B cell (primary cell): ENCODE results near the gene CFAP161. TPM values are rescaled to one million over a fixed set of nuclear protein-coding genes. Genes with fewer than 3 reads are reported as not detected.

Experiments used
- ATAC-seq: fragments of 200-7000 bp; cut with Tn5 transposase; one replicate; pipeline ENCODE4 v1.10.0; 2021; ENCODE audit warnings: low read depth, mild to moderate bottlenecking, moderate number of reproducible peaks, moderate library complexity
- CTCF ChIA-PET: fragments of 350-600 bp; sonication (Branson Sonifier 250); formaldehyde crosslinking; loops from one replicate; lab custom pipeline; 2021; ENCODE audit warnings: antibody characterized with exemption, inconsistent platforms; lab: Charles Lee
- POLR2A ChIA-PET: fragments of 350-600 bp; sonication (Branson Sonifier 250); formaldehyde crosslinking; loops from one replicate; lab custom pipeline; 2021; ENCODE audit warnings: antibody characterized with exemption; lab: Charles Lee
- DNase-seq: peaks from one replicate; pipeline ENCODE4 v3.0.0; 2013
- H2AFZ ChIP-seq: 2 replicates; pipeline ENCODE4 v1.6.1; 2012; ENCODE audit warnings: mild to moderate bottlenecking, low read depth, low read length; ENCODE audit not compliant: insufficient read depth, poor library complexity, severe bottlenecking
- H3K27ac ChIP-seq, 2 donors: 1 replicate in 1 of 2; 2 replicates in 1 of 2; pipeline ENCODE4 v1.5.1; 2012 to 2013; ENCODE audit warnings: low read length in 2 of 2, mild to moderate bottlenecking in 2 of 2, moderate library complexity in 1 of 2
- H3K27me3 ChIP-seq, 4 experiments: fragments of 200-600 bp in 1 of 4; sonication (generic) in 1 of 4; replicated peaks in 1 of 4; 1 replicate in 2 of 4; 2 replicates in 2 of 4; pipeline versions ENCODE4 v1.6.1 to v1.7.0; 2013 to 2016; ENCODE audit warnings: low read length in 3 of 4, mild to moderate bottlenecking in 2 of 4, mixed read lengths in 1 of 4, moderate library complexity in 1 of 4; ENCODE audit not compliant: insufficient read depth in 4 of 4, control insufficient read depth in 3 of 4; ENCODE audit errors: control extremely low read depth in 1 of 4
- H3K36me3 ChIP-seq, 2 experiments: replicated peaks in 1 of 2; 1 replicate in 1 of 2; 2 replicates in 1 of 2; pipeline versions ENCODE4 v1.6.1 to v1.7.1; 2013; ENCODE audit warnings: low read length in 1 of 2; ENCODE audit not compliant: insufficient read depth in 2 of 2, control insufficient read depth in 1 of 2; ENCODE audit errors: control extremely low read depth in 1 of 2, extremely low read depth in 1 of 2
- H3K4me1 ChIP-seq, 2 donors: fragments of 200-600 bp in 1 of 2; sonication (generic) in 1 of 2; 1 replicate in 1 of 2; 2 replicates in 1 of 2; pipeline versions ENCODE4 v1.5.1 to v1.6.1; 2013 to 2017; ENCODE audit warnings: low read length in 2 of 2; ENCODE audit not compliant: control insufficient read depth in 2 of 2, insufficient read depth in 2 of 2
- H3K4me2 ChIP-seq: replicated peaks from 2 replicates; pipeline ENCODE3; 2012; ENCODE audit warnings: mild to moderate bottlenecking, low read depth, low read length; ENCODE audit not compliant: poor library complexity, severe bottlenecking
- H3K4me3 ChIP-seq, 5 experiments: fragments of 200-600 bp in 1 of 5; sonication (generic) in 1 of 5; 1 replicate in 3 of 5; 2 replicates in 2 of 5; pipeline versions ENCODE4 v1.5.1 to v1.7.0; 2011 to 2016; ENCODE audit warnings: low read length in 4 of 5, mild to moderate bottlenecking in 4 of 5, low read depth in 2 of 5, control low read depth in 1 of 5, moderate library complexity in 1 of 5; ENCODE audit not compliant: insufficient read depth in 1 of 5; ENCODE audit errors: control extremely low read depth in 1 of 5, extremely low read depth in 1 of 5
- H3K79me2 ChIP-seq: fragments of 200-600 bp; sonication (generic); one replicate; pipeline ENCODE4 v1.6.0; 2016; ENCODE audit warnings: low read length; ENCODE audit not compliant: control insufficient read depth, insufficient read depth
- H3K9ac ChIP-seq: fragments of 200-600 bp; sonication (generic); 2 replicates; pipeline ENCODE4 v1.6.1; 2017; ENCODE audit warnings: mild to moderate bottlenecking, low read length, moderate library complexity
- H3K9me3 ChIP-seq, 3 donors: one replicate each; pipeline versions ENCODE4 v1.6.1 to v1.7.1; 2013; ENCODE audit warnings: low read length in 2 of 3; ENCODE audit not compliant: control insufficient read depth in 2 of 3, insufficient read depth in 1 of 3; ENCODE audit errors: control extremely low read depth in 1 of 3
- H4K20me1 ChIP-seq: 2 replicates; pipeline ENCODE4 v1.6.0; 2012; ENCODE audit warnings: mild to moderate bottlenecking, low read length; ENCODE audit not compliant: insufficient read depth, control insufficient read depth, poor library complexity, severe bottlenecking
- H3K27ac Mint-ChIP-seq: one replicate; pipeline ENCODE4 v1.8.0; 2021; ENCODE audit warnings: mixed read lengths
- H3K27me3 Mint-ChIP-seq: one replicate; pipeline ENCODE4 v1.8.0; 2021; ENCODE audit warnings: mixed read lengths
- H3K4me1 Mint-ChIP-seq: one replicate; pipeline ENCODE4 v1.8.0; 2021; ENCODE audit warnings: mixed read lengths
- H3K4me3 Mint-ChIP-seq: one replicate; pipeline ENCODE4 v1.8.0; 2021; ENCODE audit warnings: mixed read lengths
- H3K9me3 Mint-ChIP-seq: one replicate; pipeline ENCODE4 v1.8.0; 2022; ENCODE audit warnings: mixed read lengths; ENCODE audit not compliant: insufficient read depth
- CTCF ChIP-seq: fragments of 200-600 bp; IDR thresholded peaks from one replicate; pipeline ENCODE4 v1.8.0; 2022; ENCODE audit warnings: antibody characterized with exemption, mild to moderate bottlenecking
- EZH2 ChIP-seq: IDR thresholded peaks from 2 replicates; pipeline ENCODE4 v1.6.1; 2012; ENCODE audit warnings: borderline replicate concordance, low read depth, mild to moderate bottlenecking, moderate library complexity, low read length; ENCODE audit not compliant: insufficient read depth, poor library complexity, severe bottlenecking
- WGBS: methylation state at CpG from one replicate; pipeline ENCODE4 v1.1.5; 2013; ENCODE audit warnings: missing lambda C conversion rate; ENCODE audit not compliant: insufficient coverage; 5-methylcytosine and 5-hydroxymethylcytosine counted together
- intact Hi-C: fragments of 100-400 bp; cut with micrococcal nuclease; formaldehyde crosslinking; loops from one replicate; pipeline ENCODE4 v1.10.0; 2022
- polyA plus RNA-seq: library from polyadenylated mRNA; depleted of rRNA; stranded (reverse); fragments of >200 nt; gene quantifications from 2 replicates; pipeline ENCODE4 v1.2.3, GENCODE V29; 2012
- total RNA-seq, 2 donors: library from RNA; stranded (reverse); fragments of 120-200 nt in 1 of 2; gene quantifications; 1 replicate in 1 of 2; 2 replicates in 1 of 2; pipeline versions ENCODE4 v1.2.3 to v1.2.4, GENCODE V29; 2013 to 2022

The CFAP161 gene
- total and polyA plus RNA-seq, 2 donors (not counting 1 experiment from before 2014, with no cell fraction given): not detected

GRCh38 chr15:81175496-81175895, 41.4 kb downstream of the CFAP161 start:
- H3K4me1 Mint-ChIP-seq: no peaks in the 10 kb centered on the region
- POLR2A ChIA-PET: no interaction called here
- Histone ChIP-seq H3K27me3 (peaks cover 0 to 9% (median 0%) of the 10 kb centered on the region in 4 experiments), H3K4me1 (no peaks in the 10 kb centered on the region), H3K9me3 (no peaks in the 10 kb centered on the region), H3K79me2 (no peaks in the 10 kb centered on the region), H3K4me3 (no peak overlapping the region), H3K27ac (no peak overlapping the region), H3K9ac (no peak overlapping the region), H2AFZ (no peak overlapping the region), H3K4me2 (no peak overlapping the region), H4K20me1 (no peaks in the 10 kb centered on the region), H3K36me3 (no peaks in the 10 kb centered on the region)
- WGBS: 42% methylated on average over 1 of the region's 1 CpG
- no peak for TF ChIP-seq EZH2
- no peak for TF ChIP-seq CTCF
- ATAC-seq (no peak), DNase-seq (no peak)
- H3K27ac Mint-ChIP-seq: no peak overlapping the region
- H3K4me3 Mint-ChIP-seq: no peak overlapping the region
- no peaks in the 10 kb centered on the region for H3K9me3 Mint-ChIP-seq
- CTCF ChIA-PET: interaction anchor here (1.0 kb wide), 1 partner anchor 90 kb away, joined by 4 read pairs; no protein-coding TSS in a partner anchor
- intact Hi-C loops: no loop called here
- H3K27me3 Mint-ChIP-seq: peaks cover 23% of the 10 kb centered on the region

GRCh38 chr15:81176291-81176893, 42.3 kb downstream of the CFAP161 start:
- ChIA-PET POLR2A (no interaction called here), CTCF (interaction anchor here (0.9 kb wide), 1 partner anchor 90 kb away, joined by 5 read pairs; no protein-coding TSS in a partner anchor)
- DNase-seq (no peak), ATAC-seq (no peak)
- no peaks in the 10 kb centered on the region for H3K4me1 Mint-ChIP-seq
- H3K4me3 Mint-ChIP-seq: no peak overlapping the region
- Histone ChIP-seq H4K20me1 (no peaks in the 10 kb centered on the region), H3K36me3 (no peaks in the 10 kb centered on the region), H3K4me2 (no peak overlapping the region), H2AFZ (no peak overlapping the region), H3K4me1 (no peaks in the 10 kb centered on the region), H3K79me2 (no peaks in the 10 kb centered on the region), H3K9ac (no peak overlapping the region), H3K27me3 (peaks cover 0 to 9% (median 0%) of the 10 kb centered on the region in 4 experiments), H3K27ac (no peak overlapping the region), H3K4me3 (no peak overlapping the region), H3K9me3 (no peaks in the 10 kb centered on the region)
- TF ChIP-seq CTCF (no peak), EZH2 (no peak)
- no peaks in the 10 kb centered on the region for H3K9me3 Mint-ChIP-seq
- H3K27ac Mint-ChIP-seq: no peak overlapping the region
- H3K27me3 Mint-ChIP-seq: peaks cover 23% of the 10 kb centered on the region
- WGBS: 94% methylated on average over 15 of the region's 16 CpGs
- intact Hi-C loops: no loop called here
